Stimulated activated naive CD8-positive, alpha-beta T cell treated with anti-CD3 and anti-CD28 coated beads, Interleukin-15, Interleukin-2, amounts not matched to agents 100 ng/mL and 50 ng/mL, for 24 hours (primary cell): ENCODE data around the gene GABRE.
"Not testable (repeated sequence)": the region's sequence is repeated elsewhere in the genome, so short reads cannot be mapped to it uniquely, and the experiment has no call there.

ENCODE experiments used
- H3K27ac Mint-ChIP-seq: one replicate; pipeline ENCODE4 v1.8.0; 2021; ENCODE audit warnings: mild to moderate bottlenecking, mixed read lengths
- H3K27me3 Mint-ChIP-seq: one replicate; pipeline ENCODE4 v1.8.0; 2021; ENCODE audit warnings: mixed read lengths
- H3K36me3 Mint-ChIP-seq: one replicate; pipeline ENCODE4 v1.8.0; 2021; ENCODE audit warnings: low read depth, mixed read lengths
- H3K4me1 Mint-ChIP-seq: one replicate; pipeline ENCODE4 v1.8.0; 2021; ENCODE audit warnings: low read depth, mixed read lengths
- H3K4me3 Mint-ChIP-seq: one replicate; pipeline ENCODE4 v1.8.0; 2021; ENCODE audit warnings: mild to moderate bottlenecking, mixed read lengths
- H3K9me3 Mint-ChIP-seq: one replicate; pipeline ENCODE4 v1.8.0; 2021; ENCODE audit warnings: mixed read lengths

GABRE gene

DNA sequence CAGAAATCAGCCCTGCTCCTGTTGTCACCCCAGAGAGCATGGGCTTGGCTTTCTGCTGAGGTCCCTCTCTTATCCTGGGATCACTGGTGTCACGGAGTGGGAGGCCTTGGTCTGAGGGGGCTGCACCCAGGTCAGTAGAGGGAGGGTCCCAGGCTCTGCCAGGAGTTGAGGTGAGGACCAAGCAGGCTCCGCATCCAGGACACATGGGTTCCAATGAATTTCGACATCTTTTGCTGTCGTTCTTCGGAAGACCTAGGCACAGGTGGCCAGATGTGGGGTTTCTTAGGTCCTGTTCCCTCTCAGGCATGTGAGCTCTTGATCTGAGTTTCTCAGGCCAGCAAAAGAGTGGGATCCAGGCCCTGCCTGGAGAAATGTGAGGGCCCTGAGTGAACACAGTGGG, 51.8 kb downstream of the GABRE start:
- Mint-ChIP-seq H3K27ac (no peak overlapping the region), H3K4me1 (no peaks in the 10 kb centered on the region), H3K27me3 (no peaks in the 10 kb centered on the region), H3K9me3 (no peaks in the 10 kb centered on the region), H3K4me3 (no peak overlapping the region), H3K36me3 (no peaks in the 10 kb centered on the region)

DNA sequence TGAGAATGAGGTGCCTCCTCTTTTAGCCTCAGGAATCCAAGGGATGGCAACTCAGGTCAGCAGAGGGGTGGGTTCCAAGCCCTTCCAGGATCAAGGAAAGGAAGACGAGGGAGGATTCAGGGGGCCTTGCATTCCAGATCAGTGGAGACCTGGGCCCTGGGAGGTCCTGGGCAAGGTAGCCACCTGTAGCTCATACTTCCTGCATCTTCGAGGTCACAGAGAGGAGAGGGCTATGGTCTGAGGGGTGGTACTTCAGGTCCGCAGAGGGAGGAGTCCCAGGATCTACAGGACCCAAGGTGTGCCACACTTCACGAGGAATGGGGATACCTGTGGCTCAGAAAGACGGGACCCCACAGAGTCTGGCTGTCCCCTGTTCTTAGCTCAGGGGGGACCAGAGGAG, 52.6 kb downstream of the GABRE start:
- H3K27me3 Mint-ChIP-seq = no peaks in the 10 kb centered on the region
- H3K4me1 Mint-ChIP-seq = no peaks in the 10 kb centered on the region
- H3K4me3 Mint-ChIP-seq = no peak overlapping the region

DNA sequence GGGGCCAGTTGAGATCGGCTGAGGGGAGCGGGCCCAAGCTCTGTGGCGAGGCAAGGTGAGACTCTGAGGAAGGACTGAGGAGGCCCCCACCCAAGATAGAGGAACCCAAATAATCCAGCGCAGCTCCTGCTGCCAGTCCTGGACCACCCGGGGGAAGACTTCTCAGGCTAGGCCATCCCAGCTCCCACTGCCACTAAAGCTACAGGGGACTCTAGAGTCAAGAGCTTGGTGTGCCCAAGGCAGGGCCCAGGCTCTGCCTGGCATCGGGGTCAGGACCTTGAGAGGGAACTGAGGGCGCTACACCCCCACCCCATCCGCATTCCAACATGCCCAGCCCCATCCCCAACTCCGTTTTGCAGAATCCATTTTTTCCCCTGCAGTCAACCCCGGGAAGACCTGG, 53.2 kb downstream of the GABRE start:
- no peaks in the 10 kb centered on the region for H3K9me3 Mint-ChIP-seq
- H3K36me3 Mint-ChIP-seq = no peaks in the 10 kb centered on the region
- no peak overlapping the region for H3K4me3 Mint-ChIP-seq
- no peaks in the 10 kb centered on the region for H3K4me1 Mint-ChIP-seq
- no peak overlapping the region for H3K27ac Mint-ChIP-seq
- H3K27me3 Mint-ChIP-seq = no peaks in the 10 kb centered on the region

More for the DNA sequence above, 52.6 kb downstream of the GABRE start:
- Mint-ChIP-seq H3K36me3 (no peaks in the 10 kb centered on the region), H3K9me3 (no peaks in the 10 kb centered on the region), H3K27ac (no peak overlapping the region)

DNA sequence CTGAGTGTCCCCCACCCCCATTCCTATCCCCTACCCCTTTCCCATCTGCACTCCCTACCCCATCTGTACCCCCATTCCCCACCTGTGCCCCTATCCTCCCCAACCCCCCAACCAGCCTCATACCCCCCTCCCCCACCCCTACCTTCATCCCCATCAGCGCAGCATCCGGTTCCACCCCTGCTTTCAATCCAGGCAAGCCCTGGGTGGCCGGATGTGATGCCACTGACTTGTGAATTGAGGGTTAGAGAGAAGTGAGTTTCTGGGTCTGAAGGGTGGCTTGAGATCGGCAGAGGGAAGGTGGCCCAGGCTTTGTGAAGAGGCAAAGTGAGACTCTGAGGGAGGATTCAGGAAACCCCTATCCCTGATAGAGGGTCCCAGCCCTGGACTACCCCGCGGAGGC, 53.9 kb downstream of the GABRE start:
- Mint-ChIP-seq H3K9me3 (no peaks in the 10 kb centered on the region), H3K27me3 (no peaks in the 10 kb centered on the region), H3K36me3 (no peaks in the 10 kb centered on the region), H3K4me3 (no peak overlapping the region), H3K27ac (no peak overlapping the region), H3K4me1 (no peaks in the 10 kb centered on the region)

DNA sequence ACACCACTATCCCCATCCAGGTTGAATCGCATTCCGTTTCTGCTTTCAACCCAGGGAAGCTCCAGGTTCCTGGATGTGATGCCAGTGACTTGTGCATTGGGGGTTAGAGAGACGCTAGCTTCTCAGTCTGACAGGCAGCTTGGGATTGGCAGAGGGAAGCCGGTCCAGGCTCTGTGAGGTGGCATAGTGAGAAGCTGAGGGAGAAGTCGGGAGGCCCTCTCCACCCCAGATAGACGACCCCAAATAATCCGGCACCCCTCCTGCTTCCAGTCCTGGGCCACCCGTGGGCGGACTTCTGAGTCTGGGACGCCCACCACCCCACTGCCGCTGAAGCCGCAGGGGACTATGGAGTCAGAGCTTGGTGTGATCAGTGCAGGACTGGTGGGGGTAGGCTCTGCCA, 54.4 kb downstream of the GABRE start:
- Mint-ChIP-seq H3K27ac (no peak overlapping the region), H3K27me3 (no peaks in the 10 kb centered on the region), H3K4me1 (no peaks in the 10 kb centered on the region), H3K4me3 (no peak overlapping the region), H3K36me3 (no peaks in the 10 kb centered on the region), H3K9me3 (no peaks in the 10 kb centered on the region)

DNA sequence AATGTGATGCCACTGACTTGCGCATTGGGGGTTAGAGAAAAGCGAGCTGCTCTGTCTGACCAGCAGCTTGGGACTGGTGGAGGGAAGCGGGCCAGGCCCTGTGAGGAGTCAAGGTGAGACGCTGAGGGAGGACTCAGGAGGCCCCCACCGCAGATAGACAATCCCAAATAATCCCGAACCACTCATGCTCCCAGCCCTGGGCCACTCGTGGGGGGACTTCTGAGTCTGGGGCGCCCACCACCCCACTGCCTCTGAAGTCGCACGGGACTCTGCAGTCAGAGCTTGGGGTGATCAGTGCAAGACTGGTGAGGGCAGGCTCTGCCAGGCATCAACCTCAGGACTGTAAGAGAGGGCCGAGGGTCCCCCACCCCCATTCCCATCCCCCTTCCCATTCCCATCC, 54.9 kb downstream of the GABRE start:
- no peaks in the 10 kb centered on the region for H3K4me1 Mint-ChIP-seq
- no peaks in the 10 kb centered on the region for H3K36me3 Mint-ChIP-seq
- H3K4me3 Mint-ChIP-seq = no peak overlapping the region
- no peaks in the 10 kb centered on the region for H3K9me3 Mint-ChIP-seq
- H3K27ac Mint-ChIP-seq = no peak overlapping the region
- H3K27me3 Mint-ChIP-seq = no peaks in the 10 kb centered on the region

DNA sequence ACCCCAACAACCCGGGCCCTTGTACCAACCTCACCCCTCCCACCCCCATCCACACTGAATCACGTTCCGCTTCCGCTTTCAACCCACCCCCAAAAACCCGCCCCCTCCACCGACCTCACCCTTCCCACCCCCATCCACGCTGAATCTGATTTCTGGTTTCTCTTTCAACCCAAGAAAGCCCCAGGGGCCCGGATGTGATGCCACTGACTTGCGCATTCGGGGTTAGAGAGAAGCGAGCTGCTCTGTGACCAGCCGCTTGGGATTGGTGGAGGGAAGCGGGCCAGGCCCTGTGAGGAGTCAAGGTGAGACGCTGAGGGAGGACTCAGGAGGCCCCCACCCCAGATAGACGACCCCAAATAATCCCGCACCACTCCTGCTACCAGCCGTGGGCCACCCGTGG, 55.7 kb downstream of the GABRE start:
- not testable (repeated sequence) for H3K4me1 Mint-ChIP-seq, H3K4me3 Mint-ChIP-seq, H3K27me3 Mint-ChIP-seq, H3K36me3 Mint-ChIP-seq, H3K27ac Mint-ChIP-seq, H3K9me3 Mint-ChIP-seq

DNA sequence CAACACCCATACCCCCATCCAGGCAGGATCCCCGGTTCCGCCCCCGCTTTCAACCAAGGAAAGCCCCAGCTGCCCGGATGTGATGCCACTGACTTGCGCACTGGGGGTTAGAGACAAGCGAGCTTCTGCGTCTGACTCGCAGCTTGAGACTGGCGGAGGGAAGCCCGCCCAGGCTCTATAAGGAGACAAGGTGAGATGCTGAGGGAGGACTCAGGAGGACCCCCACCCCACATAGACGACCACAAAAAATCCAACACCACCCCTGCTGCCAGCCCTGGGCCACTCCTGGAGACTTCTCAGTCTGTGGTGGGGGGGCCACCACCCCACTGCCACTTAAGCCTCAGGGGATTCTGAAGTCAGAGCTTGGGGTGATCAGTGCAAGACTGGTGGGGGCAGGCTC, 61.7 kb downstream of the GABRE start, which contains the start of gene MAGEA4:
Gene MAGEA4 (plus strand): TSS at position 110 of the 400 bp plus-strand sequence. CDS start 10,776 bp downstream, outside the sequence.
- Mint-ChIP-seq H3K27me3 (no peaks in the 10 kb centered on the region), H3K4me1 (no peaks in the 10 kb centered on the region), H3K27ac (no peak within 1 kb of the TSS), H3K36me3 (no peaks in the 10 kb centered on the region), H3K4me3 (no peak within 1 kb of the TSS), H3K9me3 (no peaks in the 10 kb centered on the region)

DNA sequence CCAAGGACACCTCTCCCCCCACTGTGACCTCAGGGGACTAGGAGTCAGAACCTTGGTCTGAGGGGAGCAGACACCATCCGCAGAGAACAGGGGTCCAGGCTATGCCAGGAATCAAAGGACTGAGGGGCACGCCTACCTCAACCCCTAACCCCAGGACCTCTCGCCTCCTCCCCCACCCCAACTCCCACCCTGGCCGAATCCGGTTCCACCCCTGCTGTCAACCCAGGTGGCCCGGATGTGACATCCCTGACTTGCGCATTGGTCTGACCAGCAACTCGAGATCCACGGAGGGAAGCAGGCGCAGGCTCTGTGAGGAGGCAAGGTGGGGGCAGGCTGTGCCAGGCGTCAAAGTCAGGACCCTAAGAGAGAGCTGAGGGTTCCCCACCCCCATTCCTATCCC, 62.3 kb downstream of the GABRE start:
- H3K36me3 Mint-ChIP-seq = no peaks in the 10 kb centered on the region
- no peak overlapping the region for H3K4me3 Mint-ChIP-seq
- H3K4me1 Mint-ChIP-seq = no peaks in the 10 kb centered on the region
- H3K27me3 Mint-ChIP-seq = no peaks in the 10 kb centered on the region
- H3K9me3 Mint-ChIP-seq = no peaks in the 10 kb centered on the region
- H3K27ac Mint-ChIP-seq = no peak overlapping the region

DNA sequence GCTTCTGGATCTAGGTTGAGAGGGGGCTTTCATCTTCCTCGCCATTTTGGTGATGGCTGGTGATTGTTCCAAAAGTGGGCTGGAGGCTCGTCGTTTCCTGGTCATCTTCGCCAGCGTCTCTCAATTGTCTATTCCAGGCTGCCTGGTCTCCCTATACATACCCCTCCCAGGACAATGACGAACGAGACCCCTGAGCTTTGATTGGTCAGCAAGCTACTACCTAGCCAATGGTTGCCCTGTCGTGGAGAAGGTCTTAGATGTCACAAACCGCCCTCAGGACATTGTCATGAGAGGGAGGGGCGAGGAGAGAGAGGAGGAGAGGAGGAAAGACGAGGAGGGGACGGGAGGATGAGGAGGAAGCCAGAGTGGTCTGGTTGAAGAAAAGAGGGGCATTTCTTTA, 69.5 kb downstream of the GABRE start:
- H3K4me1 Mint-ChIP-seq = no peaks in the 10 kb centered on the region
- no peak overlapping the region for H3K27ac Mint-ChIP-seq
- no peaks in the 10 kb centered on the region for H3K27me3 Mint-ChIP-seq
- no peaks in the 10 kb centered on the region for H3K9me3 Mint-ChIP-seq
- H3K36me3 Mint-ChIP-seq = no peaks in the 10 kb centered on the region
- no peak overlapping the region for H3K4me3 Mint-ChIP-seq
